HCT116 (cell line): ENCODE measurements around the gene EVI5. TPM values are rescaled to one million over a fixed set of nuclear protein-coding genes. Genes with fewer than 3 reads are reported as not detected.

ENCODE experiments used
- ATAC-seq: fragments of 200-7000 bp; cut with Tn5 transposase; 2 replicates; pipeline ENCODE4 v1.9.1; 2020; ENCODE audit warnings: mild to moderate bottlenecking, moderate library complexity
- BruUV-seq: library from RNA; stranded (reverse); fragments of 400-500 nt; replicated peaks from 2 replicates; lab custom pipeline; 2021; lab: Mats Ljungman, UMichigan
- CTCF ChIA-PET: fragments of 300-600 bp; sonication (Branson Sonifier 250); formaldehyde crosslinking; loops from one replicate; lab custom pipeline; 2021; ENCODE audit warnings: antibody characterized with exemption; lab: Charles Lee
- POLR2A ChIA-PET: fragments of 300-600, 350-600 bp; sonication (Branson Sonifier 250); formaldehyde crosslinking; loops from one replicate; lab custom pipeline; 2021; ENCODE audit warnings: antibody characterized with exemption; lab: Charles Lee
- RAD21 ChIA-PET, 2 experiments: fragments of 300-600 bp; sonication (Branson Sonifier 250); formaldehyde crosslinking; loops; one replicate each; lab custom pipeline; 2023; ENCODE audit warnings: low total read pairs in 2 of 2; ENCODE audit not compliant: uncharacterized antibody in 2 of 2, unreplicated experiment in 2 of 2, low non-redundant PET in 1 of 2; lab: Charles Lee
- DNase-seq: peaks from one replicate; pipeline ENCODE4 v3.0.0-alpha.2; 2010; ENCODE audit warnings: low read depth, low spot score
- H2AFZ ChIP-seq: fragments of 200-600 bp; shearing (Covaris generic), sonication (generic); 2 replicates; pipeline ENCODE4 v1.6.1; 2017; ENCODE audit warnings: low read depth, mixed run types, mixed read lengths, antibody characterized with exemption, low read length; ENCODE audit not compliant: poor library complexity, severe bottlenecking
- H3K27ac ChIP-seq: 2 replicates; pipeline ENCODE4 v1.5.1; 2012; ENCODE audit warnings: low read depth, low read length
- H3K27me3 ChIP-seq: fragments of 200-600 bp; sonication (generic); 2 replicates; pipeline ENCODE4 v1.6.1; 2016; ENCODE audit warnings: mixed run types, low read length, mixed read lengths; ENCODE audit not compliant: insufficient read depth
- H3K36me3 ChIP-seq, 2 experiments: fragments of 200-500 bp in 1 of 2; fragments of 200-600 bp in 1 of 2; sonication (Bioruptor generic) in 1 of 2; sonication (generic) in 1 of 2; 2 replicates each; pipeline versions ENCODE4 v1.5.1 to v1.6.1; 2014 to 2016; ENCODE audit warnings: low read length in 2 of 2, inconsistent platforms in 1 of 2, mixed read lengths in 1 of 2, mixed run types in 1 of 2; ENCODE audit not compliant: insufficient read depth in 2 of 2, control insufficient read depth in 1 of 2
- H3K4me1 ChIP-seq, 2 experiments: fragments of 200-600 bp in 1 of 2; sonication (generic) in 1 of 2; 2 replicates each; pipeline versions ENCODE4 v1.5.1 to v1.6.1; 2012 to 2017; ENCODE audit warnings: low read length in 2 of 2, inconsistent platforms in 1 of 2, mild to moderate bottlenecking in 1 of 2, mixed read lengths in 1 of 2, mixed run types in 1 of 2, moderate library complexity in 1 of 2; ENCODE audit not compliant: insufficient read depth in 2 of 2, control insufficient read depth in 1 of 2
- H3K4me2 ChIP-seq: fragments of 200-600 bp; sonication (generic); 2 replicates; pipeline ENCODE4 v1.6.1; 2017; ENCODE audit warnings: mixed run types, low read length, mixed read lengths
- H3K4me3 ChIP-seq, 2 experiments: fragments of 200-600 bp in 1 of 2; sonication (generic) in 1 of 2; replicated peaks in 1 of 2; 2 replicates each; pipeline ENCODE4 v1.5.1; 2011 to 2016; ENCODE audit warnings: low read length in 2 of 2, control low read depth in 1 of 2, low read depth in 1 of 2, mild to moderate bottlenecking in 1 of 2, mixed read lengths in 1 of 2, mixed run types in 1 of 2
- H3K79me2 ChIP-seq: fragments of 200-600 bp; sonication (generic); 2 replicates; pipeline ENCODE4 v1.6.1; 2017; ENCODE audit warnings: mild to moderate bottlenecking, mixed run types, low read length, moderate library complexity, mixed read lengths; ENCODE audit not compliant: insufficient read depth
- H3K9ac ChIP-seq: fragments of 200-600 bp; sonication (generic); 2 replicates; pipeline ENCODE4 v1.6.1; 2016; ENCODE audit warnings: low read length, mixed read lengths
- H3K9me2 ChIP-seq: fragments of 200-600 bp; sonication (generic), shearing (Covaris generic); 2 replicates; pipeline ENCODE4 v1.6.1; 2017; ENCODE audit warnings: mixed run types, mild to moderate bottlenecking, moderate library complexity; ENCODE audit not compliant: insufficient read depth
- H3K9me3 ChIP-seq, 2 experiments: fragments of 200-500 bp in 1 of 2; fragments of 200-600 bp in 1 of 2; sonication (Bioruptor generic) in 1 of 2; sonication (generic) in 1 of 2; 2 replicates each; pipeline ENCODE4 v1.6.1; 2014 to 2017; ENCODE audit warnings: low read length in 2 of 2, mixed read lengths in 2 of 2, inconsistent platforms in 1 of 2, low read depth in 1 of 2, mild to moderate bottlenecking in 1 of 2, mixed run types in 1 of 2, moderate library complexity in 1 of 2; ENCODE audit not compliant: control insufficient read depth in 1 of 2, insufficient read depth in 1 of 2
- H4K20me1 ChIP-seq: fragments of 200-600 bp; sonication (generic), shearing (Covaris generic); 2 replicates; pipeline ENCODE4 v1.6.1; 2017; ENCODE audit warnings: mixed run types, mild to moderate bottlenecking, moderate library complexity; ENCODE audit not compliant: insufficient read depth
- CBX3 ChIP-seq: IDR thresholded peaks from 2 replicates; pipeline ENCODE4 v1.6.1; 2012; ENCODE audit warnings: low read depth
- EGR1 ChIP-seq: IDR thresholded peaks from 2 replicates; pipeline ENCODE4 v1.6.1; 2012; ENCODE audit warnings: low read depth
- EZH2 ChIP-seq: fragments of 200-600 bp; sonication (generic); IDR thresholded peaks from 2 replicates; pipeline ENCODE4 v1.6.1; 2017; ENCODE audit warnings: antibody characterized with exemption, mixed run types
- FOSL1 ChIP-seq: IDR thresholded peaks from 2 replicates; pipeline ENCODE4 v1.6.1; 2012; ENCODE audit warnings: low read depth
- JUND ChIP-seq: IDR thresholded peaks from 2 replicates; pipeline ENCODE4 v1.6.1; 2012
- MAX ChIP-seq: IDR thresholded peaks from 2 replicates; pipeline ENCODE4 v1.6.1; 2012
- POLR2AphosphoS5 ChIP-seq: IDR thresholded peaks from 2 replicates; pipeline ENCODE4 v1.6.1; 2011; ENCODE audit warnings: mild to moderate bottlenecking, low read depth, low read length, moderate library complexity
- RAD21 ChIP-seq: IDR thresholded peaks from 2 replicates; pipeline ENCODE4 v1.6.1; 2012; ENCODE audit warnings: low read depth, mild to moderate bottlenecking
- REST ChIP-seq: IDR thresholded peaks from 2 replicates; pipeline ENCODE4 v1.6.1; 2012; ENCODE audit warnings: low read depth
- SP1 ChIP-seq: IDR thresholded peaks from 2 replicates; pipeline ENCODE4 v1.6.1; 2012; ENCODE audit warnings: low read depth
- SRF ChIP-seq: IDR thresholded peaks from 2 replicates; pipeline ENCODE4 v1.6.1; 2012; ENCODE audit warnings: low read depth
- TCF7L2 ChIP-seq: IDR thresholded peaks from 2 replicates; pipeline ENCODE4 v1.7.0; 2011; ENCODE audit warnings: borderline replicate concordance, inconsistent platforms; ENCODE audit not compliant: insufficient read depth, insufficient read length; ENCODE audit errors: extremely low read depth
- ZFX ChIP-seq: fragments of 450-650 bp; IDR thresholded peaks from 2 replicates; pipeline ENCODE4 v1.6.1; 2017
- intact Hi-C: fragments of 100-400 bp; cut with micrococcal nuclease; formaldehyde crosslinking; loops from 2 replicates; pipeline ENCODE4 v1.10.0; 2022
- total RNA-seq: library from RNA; stranded (reverse); gene quantifications from one replicate; pipeline ENCODE4 v1.2.1, GENCODE V29; 2021; ENCODE audit not compliant: unreplicated experiment

The EVI5 gene
- total RNA-seq, 1 experiment from 2014 or later: 21.8 TPM

GRCh38 chr1:92754719-92755050 lies 30.2 kb downstream of the EVI5 start:
- Histone ChIP-seq H3K27me3 (no peaks in the 10 kb centered on the region), H3K4me2 (no peak overlapping the region), H3K9me3 (no peaks in the 10 kb centered on the region), H3K36me3 (no peaks in the 10 kb centered on the region), H3K9ac (no peak overlapping the region), H3K4me3 (no peak overlapping the region), H3K4me1 (peaks cover 0 to 8% of the 10 kb centered on the region in 2 experiments; a peak in 2 of 4 replicates), H4K20me1 (no peaks in the 10 kb centered on the region), H3K9me2 (no peaks in the 10 kb centered on the region), H3K27ac (no peak overlapping the region), H2AFZ (no peak overlapping the region), H3K79me2 (peaks cover 10% of the 10 kb centered on the region)
- ATAC-seq: no peak
- ChIA-PET CTCF (no interaction called here), RAD21 (no interaction called here), POLR2A (interaction anchor here (0.7 kb wide), 1 partner anchor 29 kb away, joined by 3 read pairs; no protein-coding TSS in a partner anchor)
- intact Hi-C loops: no loop called here
- no peak for TF ChIP-seq EZH2
- TF ChIP-seq JUND: no peak
- no peak for TF ChIP-seq REST
- TF ChIP-seq EGR1: no peak
- TF ChIP-seq ZFX: no peak
- TF ChIP-seq RAD21: no peak
- TF ChIP-seq POLR2AphosphoS5: no peak
- TF ChIP-seq FOSL1: no peak
- no peak for TF ChIP-seq SP1
- no peak for TF ChIP-seq MAX
- TF ChIP-seq CBX3: no peak
- TF ChIP-seq SRF: no peak
- TF ChIP-seq TCF7L2: no peak
- no peak for DNase-seq
- no TSS peak for BruUV-seq
